A549 (cell line): ENCODE data around the gene MSRB3. TPM values are rescaled to one million over a fixed set of nuclear protein-coding genes. Genes with fewer than 3 reads are reported as not detected.
A peak's percentile ranks its signal among the peaks of the same experiment; 100 is the strongest.

Experiments
- ATAC-seq, 2 experiments: fragments of 200-7000 bp in 1 of 2; fragments of >200 bp in 1 of 2; cut with Nextera tagmentation in 1 of 2; cut with Tn5 transposase in 1 of 2; 3 replicates each; pipeline versions ENCODE4 v1.8.0 to v1.9.1; 2018 to 2020; ENCODE audit warnings: mild to moderate bottlenecking in 1 of 2, moderate library complexity in 1 of 2
- CTCF ChIA-PET: fragments of 300-600 bp; sonication (Branson Sonifier 250); formaldehyde crosslinking; extraction: SDS; loops from one replicate; lab custom pipeline; 2021; ENCODE audit warnings: antibody characterized with exemption, inconsistent platforms; lab: Yijun Ruan, JAX
- POLR2A ChIA-PET: fragments of 350-600 bp; formaldehyde crosslinking; extraction: SDS; loops from one replicate; lab custom pipeline; 2021; ENCODE audit warnings: antibody characterized with exemption, inconsistent platforms; lab: Yijun Ruan, JAX
- DNase-seq, 2 experiments: peaks; one replicate each; pipeline versions ENCODE4 v3.0.0 to v3.0.0-alpha.2; 2011 to 2016; ENCODE audit warnings: low read depth in 1 of 2, low spot score in 1 of 2
- FAIRE-seq: peaks from 2 replicates; lab custom pipeline; 2011; peaks lifted over from hg19 to GRCh38; lab: Jason Lieb, UNC
- H3K27ac ChIP-seq, 2 experiments: fragments of >200 bp; sonication (Bioruptor Twin); formaldehyde crosslinking; 3 replicates each; pipeline ENCODE4 v1.5.1; 2016 to 2017
- H3K4me1 ChIP-seq: fragments of >200 bp; sonication (Bioruptor Twin); formaldehyde crosslinking; 3 replicates; pipeline ENCODE4 v1.6.1; 2016
- H3K4me2 ChIP-seq: fragments of >200 bp; sonication (Bioruptor Twin); formaldehyde crosslinking; 3 replicates; pipeline ENCODE4 v1.6.1; 2016
- H3K4me3 ChIP-seq: fragments of >200 bp; sonication (Bioruptor Twin); formaldehyde crosslinking; 3 replicates; pipeline ENCODE4 v1.5.1; 2016
- H3K9me3 ChIP-seq: fragments of >200 bp; sonication (Bioruptor Twin); formaldehyde crosslinking; 3 replicates; pipeline ENCODE4 v1.6.1; 2016
- BHLHE40 ChIP-seq: IDR thresholded peaks from 2 replicates; pipeline ENCODE4 v1.6.1; 2012; ENCODE audit warnings: low read depth, low read length, inconsistent platforms
- EHMT2 ChIP-seq: fragments of 200-600 bp; sonication (generic); IDR thresholded peaks from 2 replicates; pipeline ENCODE4 v1.6.1; 2016; ENCODE audit warnings: antibody characterized with exemption, low read depth, mild to moderate bottlenecking, moderate library complexity
- EP300 ChIP-seq, 2 experiments: fragments of >200 bp; sonication (Bioruptor Twin); formaldehyde crosslinking; IDR thresholded peaks; 2 replicates in 1 of 2; 3 replicates in 1 of 2; pipeline ENCODE4 v1.6.1; 2016 to 2017
- ESRRA ChIP-seq: fragments of 150-350 bp; IDR thresholded peaks from 2 replicates; pipeline ENCODE4 v1.6.1; 2014; ENCODE audit warnings: mild to moderate bottlenecking, low read length, borderline replicate concordance
- FOSB ChIP-seq: fragments of 250-450 bp; sonication (Bioruptor Pico); IDR thresholded peaks from 2 replicates; pipeline ENCODE4 v1.5.0; 2020; ENCODE audit warnings: mild to moderate bottlenecking, moderate library complexity
- FOSL2 ChIP-seq, 2 experiments: fragments of 450-650 bp in 1 of 2; fragments of >200 bp in 1 of 2; sonication (Bioruptor Twin) in 1 of 2; formaldehyde crosslinking; IDR thresholded peaks; 2 replicates each; pipeline versions ENCODE4 v1.5.0 to v1.6.1; 2016 to 2020; ENCODE audit warnings: mild to moderate bottlenecking in 1 of 2, moderate library complexity in 1 of 2
- HDAC2 ChIP-seq: fragments of 200-600 bp; sonication (generic); IDR thresholded peaks from 2 replicates; pipeline ENCODE4 v1.6.1; 2016
- HOXB13 ChIP-seq: fragments of 250-450 bp; sonication (Bioruptor Pico); IDR thresholded peaks from 2 replicates; pipeline ENCODE4 v1.5.0; 2020; ENCODE audit warnings: low read depth, mild to moderate bottlenecking, moderate library complexity
- JUN ChIP-seq, 2 experiments: fragments of >200 bp; sonication (Bioruptor Twin); formaldehyde crosslinking; IDR thresholded peaks; 2 replicates in 1 of 2; 3 replicates in 1 of 2; pipeline ENCODE4 v1.6.1; 2016 to 2017
- KDM5A ChIP-seq: fragments of 200-600 bp; sonication (generic); IDR thresholded peaks from 2 replicates; pipeline ENCODE4 v1.6.1; 2016; ENCODE audit warnings: antibody characterized with exemption, mild to moderate bottlenecking
- MAFK ChIP-seq: fragments of 450-650 bp; IDR thresholded peaks from 2 replicates; pipeline ENCODE4 v1.6.1; 2014; ENCODE audit not compliant: partially characterized antibody
- MAZ ChIP-seq: fragments of 150-350 bp; IDR thresholded peaks from 2 replicates; pipeline ENCODE4 v1.6.1; 2014; ENCODE audit warnings: antibody characterized with exemption, low read depth, low read length, borderline replicate concordance
- NFE2L2 ChIP-seq: fragments of 150-350 bp; conservative IDR thresholded peaks from 2 replicates; pipeline ENCODE4 v1.6.1; 2014; ENCODE audit warnings: low read length
- RCOR1 ChIP-seq: fragments of 150-350 bp; IDR thresholded peaks from 2 replicates; pipeline ENCODE4 v1.6.1; 2014; ENCODE audit warnings: antibody characterized with exemption, low read length, low read depth
- RFX5 ChIP-seq: fragments of 450-650 bp; IDR thresholded peaks from 2 replicates; pipeline ENCODE4 v1.7.1; 2014; ENCODE audit warnings: antibody characterized with exemption, mild to moderate bottlenecking, moderate library complexity
- TP53 ChIP-seq: fragments of 250-450 bp; sonication (Bioruptor Pico); IDR thresholded peaks from 2 replicates; pipeline ENCODE4 v1.5.0; 2021; ENCODE audit warnings: mild to moderate bottlenecking, moderate library complexity
- ZFP36 ChIP-seq: fragments of 450-650 bp; IDR thresholded peaks from 2 replicates; pipeline ENCODE4 v1.6.1; 2014; ENCODE audit warnings: borderline replicate concordance; ENCODE audit not compliant: partially characterized antibody
- WGBS: methylation state at CpG from one replicate; pipeline ENCODE4 v1.1.6; 2017; ENCODE audit errors: missing lambda C conversion rate; 5-methylcytosine and 5-hydroxymethylcytosine counted together
- polyA plus RNA-seq, 4 experiments: library from polyadenylated mRNA; depleted of rRNA in 3 of 4; stranded (reverse); fragments of >200 nt; fragmentation: RNase III in 1 of 4; extraction: RNeasy Plus Mini Kit Qiagen cat#74134 plus additional on column Dnase treatment in 1 of 4; gene quantifications; 2 replicates in 3 of 4; 3 replicates in 1 of 4; pipeline ENCODE4 v1.2.3, GENCODE V29; 2011 to 2017
- TF ChIP-seq, protein P1 (sequence below): fragments of >200 bp; sonication (Bioruptor Twin); formaldehyde crosslinking; IDR thresholded peaks from 3 replicates; pipeline ENCODE4 v1.6.1; 2016
- TF ChIP-seq, protein P2 (sequence below): fragments of 250-450 bp; sonication (Bioruptor Pico); IDR thresholded peaks from 2 replicates; pipeline ENCODE4 v1.5.0; 2021; ENCODE audit warnings: mild to moderate bottlenecking, moderate library complexity, borderline replicate concordance
- TF ChIP-seq, protein P3 (sequence below): IDR thresholded peaks from 2 replicates; pipeline ENCODE4 v1.6.1; 2012
- TF ChIP-seq, protein P4 (sequence below): fragments of 200-600 bp; sonication (generic); IDR thresholded peaks from 2 replicates; pipeline ENCODE4 v1.6.1; 2016; ENCODE audit warnings: antibody characterized with exemption, mild to moderate bottlenecking, moderate library complexity
- TF ChIP-seq, protein P5 (sequence below): IDR thresholded peaks from 2 replicates; pipeline ENCODE4 v1.6.1; 2012; ENCODE audit warnings: low read depth, borderline replicate concordance
- TF ChIP-seq, protein P6 (sequence below): fragments of >200 bp; sonication (Bioruptor Twin); formaldehyde crosslinking; IDR thresholded peaks from 2 replicates; pipeline ENCODE4 v1.6.1; 2016

Gene MSRB3
- polyA plus RNA-seq, 2 of the 4 experiments (the other 2 are of a cell fraction) = 25.2 to 46.1 TPM

DNA sequence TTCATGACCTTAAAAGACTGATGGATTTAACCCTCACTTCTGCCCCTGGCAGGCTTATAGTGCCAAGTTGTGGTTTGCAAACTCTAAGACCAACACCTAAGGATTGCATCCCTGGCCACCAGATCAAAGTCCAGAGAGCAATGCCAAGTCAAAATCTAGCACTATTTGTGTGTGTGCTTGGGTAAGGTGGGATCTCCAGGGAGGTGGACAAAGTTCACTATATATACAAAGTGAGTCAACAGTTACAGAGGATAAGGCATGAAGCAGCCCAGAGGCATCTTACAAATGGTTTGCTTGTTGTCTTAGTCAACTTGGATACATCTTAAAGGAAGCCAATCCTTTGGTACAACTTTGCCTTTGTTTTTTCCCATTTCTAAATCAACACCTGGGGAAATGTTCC, 137.3 kb downstream of the MSRB3 start (continued):
- TF ChIP-seq FOSL2 (IDR thresholded peaks at IDR 0.05) (peak; percentile 17; the same call in 1 of the 2 replicates), FOSL2 (CRISPR knock-in tag; IDR thresholded peaks at IDR 0.05) (no peak), TP53 (CRISPR knock-in tag) (no peak), MAFK (no peak), RCOR1 (no peak), HOXB13 (CRISPR knock-in tag) (no peak), JUN (IDR thresholded peaks at IDR 0.05) (peak in 1 of 2 experiments; percentile 41; a peak in 1 of 5 replicates), NFE2L2 (no peak), HDAC2 (no peak), ESRRA (no peak)

DNA sequence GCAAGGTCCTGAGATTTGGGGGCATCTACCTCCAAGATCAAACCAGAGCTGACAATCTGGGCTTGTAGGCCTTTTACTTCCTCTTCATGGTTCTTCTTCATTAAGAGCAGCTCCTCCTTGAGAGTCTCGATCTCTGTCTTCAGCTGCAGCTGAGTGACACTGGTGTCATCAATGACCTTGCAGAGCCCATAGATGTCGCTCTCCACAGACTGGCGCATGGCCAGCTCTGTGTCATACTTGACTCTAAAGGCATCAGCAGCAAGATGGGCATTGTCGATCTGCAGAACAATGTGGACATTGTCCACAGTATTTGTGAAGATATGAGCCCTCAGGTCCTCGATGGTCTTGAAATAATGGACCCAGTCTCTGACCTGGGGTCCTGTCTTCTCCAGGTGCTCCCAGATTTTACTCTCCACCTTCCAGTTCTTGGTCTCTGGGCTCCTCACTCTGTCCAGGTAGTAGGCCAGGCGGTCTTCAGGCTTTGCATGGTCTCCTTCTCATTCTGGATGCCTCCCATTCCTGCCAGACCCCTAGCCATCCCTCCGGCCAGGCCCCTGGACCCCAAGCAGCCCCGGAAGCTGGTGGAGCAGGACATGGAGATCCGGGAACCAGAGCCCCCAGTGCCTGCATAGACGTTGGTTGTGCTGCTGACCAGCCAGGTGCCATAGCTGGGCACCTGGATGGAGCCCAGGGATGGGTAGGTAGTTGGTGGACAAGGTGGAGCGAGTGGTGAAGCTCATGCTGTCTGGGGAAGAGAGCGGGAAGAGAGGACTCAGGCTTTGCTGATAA, 141.0 kb downstream of the MSRB3 start:
- no peak for FAIRE-seq
- H3K9me3 ChIP-seq = peaks cover 23% of the 10 kb centered on the region
- POLR2A ChIA-PET = no interaction called here
- CTCF ChIA-PET = interaction anchor here (1.3 kb wide), 1 partner anchor 8 kb away, joined by 3 read pairs; no protein-coding TSS in a partner anchor
- no peak overlapping the region for H3K4me2 ChIP-seq
- TF ChIP-seq, protein P1, sequence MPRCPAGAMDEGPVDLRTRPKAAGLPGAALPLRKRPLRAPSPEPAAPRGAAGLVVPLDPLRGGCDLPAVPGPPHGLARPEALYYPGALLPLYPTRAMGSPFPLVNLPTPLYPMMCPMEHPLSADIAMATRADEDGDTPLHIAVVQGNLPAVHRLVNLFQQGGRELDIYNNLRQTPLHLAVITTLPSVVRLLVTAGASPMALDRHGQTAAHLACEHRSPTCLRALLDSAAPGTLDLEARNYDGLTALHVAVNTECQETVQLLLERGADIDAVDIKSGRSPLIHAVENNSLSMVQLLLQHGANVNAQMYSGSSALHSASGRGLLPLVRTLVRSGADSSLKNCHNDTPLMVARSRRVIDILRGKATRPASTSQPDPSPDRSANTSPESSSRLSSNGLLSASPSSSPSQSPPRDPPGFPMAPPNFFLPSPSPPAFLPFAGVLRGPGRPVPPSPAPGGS = no peak
- TF ChIP-seq, protein P2, sequence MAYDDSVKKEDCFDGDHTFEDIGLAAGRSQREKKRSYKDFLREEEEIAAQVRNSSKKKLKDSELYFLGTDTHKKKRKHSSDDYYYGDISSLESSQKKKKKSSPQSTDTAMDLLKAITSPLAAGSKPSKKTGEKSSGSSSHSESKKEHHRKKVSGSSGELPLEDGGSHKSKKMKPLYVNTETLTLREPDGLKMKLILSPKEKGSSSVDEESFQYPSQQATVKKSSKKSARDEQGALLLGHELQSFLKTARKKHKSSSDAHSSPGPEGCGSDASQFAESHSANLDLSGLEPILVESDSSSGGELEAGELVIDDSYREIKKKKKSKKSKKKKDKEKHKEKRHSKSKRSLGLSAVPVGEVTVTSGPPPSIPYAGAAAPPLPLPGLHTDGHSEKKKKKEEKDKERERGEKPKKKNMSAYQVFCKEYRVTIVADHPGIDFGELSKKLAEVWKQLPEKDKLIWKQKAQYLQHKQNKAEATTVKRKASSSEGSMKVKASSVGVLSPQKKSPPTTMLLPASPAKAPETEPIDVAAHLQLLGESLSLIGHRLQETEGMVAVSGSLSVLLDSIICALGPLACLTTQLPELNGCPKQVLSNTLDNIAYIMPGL (CRISPR knock-in tag) = no peak
- TF ChIP-seq EHMT2 = no peak
- TF ChIP-seq FOSB (CRISPR knock-in tag) = no peak
- TF ChIP-seq, protein P3, sequence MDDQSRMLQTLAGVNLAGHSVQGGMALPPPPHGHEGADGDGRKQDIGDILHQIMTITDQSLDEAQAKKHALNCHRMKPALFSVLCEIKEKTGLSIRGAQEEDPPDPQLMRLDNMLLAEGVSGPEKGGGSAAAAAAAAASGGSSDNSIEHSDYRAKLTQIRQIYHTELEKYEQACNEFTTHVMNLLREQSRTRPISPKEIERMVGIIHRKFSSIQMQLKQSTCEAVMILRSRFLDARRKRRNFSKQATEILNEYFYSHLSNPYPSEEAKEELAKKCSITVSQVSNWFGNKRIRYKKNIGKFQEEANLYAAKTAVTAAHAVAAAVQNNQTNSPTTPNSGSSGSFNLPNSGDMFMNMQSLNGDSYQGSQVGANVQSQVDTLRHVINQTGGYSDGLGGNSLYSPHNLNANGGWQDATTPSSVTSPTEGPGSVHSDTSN = no peak
- no peak for TF ChIP-seq RFX5
- TF ChIP-seq KDM5A = no peak
- TF ChIP-seq HDAC2 = no peak
- no peak for TF ChIP-seq EP300 (IDR thresholded peaks at IDR 0.05)
- no peak for TF ChIP-seq BHLHE40
- TF ChIP-seq MAZ = no peak
- TF ChIP-seq RCOR1 = no peak
- TF ChIP-seq, protein P4, sequence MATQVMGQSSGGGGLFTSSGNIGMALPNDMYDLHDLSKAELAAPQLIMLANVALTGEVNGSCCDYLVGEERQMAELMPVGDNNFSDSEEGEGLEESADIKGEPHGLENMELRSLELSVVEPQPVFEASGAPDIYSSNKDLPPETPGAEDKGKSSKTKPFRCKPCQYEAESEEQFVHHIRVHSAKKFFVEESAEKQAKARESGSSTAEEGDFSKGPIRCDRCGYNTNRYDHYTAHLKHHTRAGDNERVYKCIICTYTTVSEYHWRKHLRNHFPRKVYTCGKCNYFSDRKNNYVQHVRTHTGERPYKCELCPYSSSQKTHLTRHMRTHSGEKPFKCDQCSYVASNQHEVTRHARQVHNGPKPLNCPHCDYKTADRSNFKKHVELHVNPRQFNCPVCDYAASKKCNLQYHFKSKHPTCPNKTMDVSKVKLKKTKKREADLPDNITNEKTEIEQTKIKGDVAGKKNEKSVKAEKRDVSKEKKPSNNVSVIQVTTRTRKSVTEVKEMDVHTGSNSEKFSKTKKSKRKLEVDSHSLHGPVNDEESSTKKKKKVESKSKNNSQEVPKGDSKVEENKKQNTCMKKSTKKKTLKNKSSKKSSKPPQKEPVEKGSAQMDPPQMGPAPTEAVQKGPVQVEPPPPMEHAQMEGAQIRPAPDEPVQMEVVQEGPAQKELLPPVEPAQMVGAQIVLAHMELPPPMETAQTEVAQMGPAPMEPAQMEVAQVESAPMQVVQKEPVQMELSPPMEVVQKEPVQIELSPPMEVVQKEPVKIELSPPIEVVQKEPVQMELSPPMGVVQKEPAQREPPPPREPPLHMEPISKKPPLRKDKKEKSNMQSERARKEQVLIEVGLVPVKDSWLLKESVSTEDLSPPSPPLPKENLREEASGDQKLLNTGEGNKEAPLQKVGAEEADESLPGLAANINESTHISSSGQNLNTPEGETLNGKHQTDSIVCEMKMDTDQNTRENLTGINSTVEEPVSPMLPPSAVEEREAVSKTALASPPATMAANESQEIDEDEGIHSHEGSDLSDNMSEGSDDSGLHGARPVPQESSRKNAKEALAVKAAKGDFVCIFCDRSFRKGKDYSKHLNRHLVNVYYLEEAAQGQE = no peak
- TF ChIP-seq, protein P5, sequence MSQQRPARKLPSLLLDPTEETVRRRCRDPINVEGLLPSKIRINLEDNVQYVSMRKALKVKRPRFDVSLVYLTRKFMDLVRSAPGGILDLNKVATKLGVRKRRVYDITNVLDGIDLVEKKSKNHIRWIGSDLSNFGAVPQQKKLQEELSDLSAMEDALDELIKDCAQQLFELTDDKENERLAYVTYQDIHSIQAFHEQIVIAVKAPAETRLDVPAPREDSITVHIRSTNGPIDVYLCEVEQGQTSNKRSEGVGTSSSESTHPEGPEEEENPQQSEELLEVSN = no peak
- TF ChIP-seq, protein P6, sequence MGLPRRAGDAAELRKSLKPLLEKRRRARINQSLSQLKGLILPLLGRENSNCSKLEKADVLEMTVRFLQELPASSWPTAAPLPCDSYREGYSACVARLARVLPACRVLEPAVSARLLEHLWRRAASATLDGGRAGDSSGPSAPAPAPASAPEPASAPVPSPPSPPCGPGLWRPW = no peak
- no peak for TF ChIP-seq ZFP36
- H3K27ac ChIP-seq = no peak overlapping the region
- ATAC-seq = no peak
- H3K4me1 ChIP-seq = peaks cover 21% of the 10 kb centered on the region
- no peak for DNase-seq
- H3K4me3 ChIP-seq = no peak overlapping the region
- WGBS = 85% methylated on average over 12 of the region's 12 CpGs
